Measurements from ENCODE around the gene C22orf23.

The C22orf23 gene

GRCh38 chr22:37953437-37954179 is at the start of gene C22orf23, which contains the start of gene POLR2F:
C22orf23 (minus strand) TSS chr22:37953601; CDS start chr22:37953149, 452 bp downstream.
POLR2F (plus strand) TSS chr22:37953699; CDS start chr22:37953788, 89 bp downstream.
- peak; percentile 96 for DNase-seq (ENCODE audit: low spot score)

DNA sequence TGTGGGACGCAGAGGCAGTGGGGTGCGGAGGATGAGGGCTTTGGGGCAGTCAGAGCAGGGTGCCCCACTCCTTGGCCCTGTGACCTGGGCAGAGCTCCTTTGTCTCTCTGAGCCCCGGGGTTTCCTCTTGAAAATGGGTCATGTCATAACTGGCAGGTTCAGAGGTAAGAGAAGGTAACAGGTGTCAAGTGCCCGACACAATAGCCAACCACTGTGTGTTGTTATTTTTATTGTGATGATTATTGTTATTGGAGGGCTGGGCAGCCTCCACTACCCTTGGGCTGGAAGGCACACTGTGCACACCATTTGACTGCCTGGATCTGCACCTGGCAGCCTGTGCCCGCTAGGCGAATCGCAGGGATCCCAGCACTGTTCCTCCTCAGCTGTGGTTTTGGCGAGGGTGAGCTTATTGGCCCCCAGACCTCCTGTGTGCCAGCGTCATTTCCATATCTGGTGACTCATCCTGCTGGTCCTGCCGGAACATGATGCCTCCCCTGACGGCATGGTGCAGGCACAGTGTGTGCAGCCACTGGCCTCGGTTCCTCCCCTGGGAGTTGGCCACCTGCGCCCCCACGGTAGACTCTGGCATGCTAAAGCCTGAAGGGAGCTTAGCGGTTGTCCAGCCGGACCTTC is 46.4 kb upstream of the C22orf23 start:
- DNase-seq (ENCODE audit: low spot score), result peak; percentile 81

DNA sequence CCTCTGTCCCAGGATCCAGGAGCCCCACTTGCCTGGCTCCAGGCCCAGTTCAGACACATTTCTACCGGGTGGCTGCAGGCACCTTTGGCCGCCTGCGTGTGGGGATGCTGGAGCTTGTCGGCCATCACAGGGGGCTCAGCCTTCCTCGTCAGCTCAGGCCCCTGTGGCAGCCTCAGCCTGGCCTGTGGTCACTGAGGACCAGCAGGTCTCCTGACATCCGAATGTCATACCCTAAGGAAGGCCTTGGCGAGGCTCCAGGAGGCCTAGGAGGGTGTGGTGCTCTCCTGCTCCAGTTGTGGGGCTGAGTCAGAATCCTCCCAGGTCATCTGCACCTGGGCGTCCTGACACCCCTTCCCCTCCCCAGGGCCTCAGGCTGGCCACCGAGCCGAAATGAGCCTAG is 45.8 kb upstream of the C22orf23 start:
- no peak for DNase-seq (ENCODE audit: low spot score)

DNA sequence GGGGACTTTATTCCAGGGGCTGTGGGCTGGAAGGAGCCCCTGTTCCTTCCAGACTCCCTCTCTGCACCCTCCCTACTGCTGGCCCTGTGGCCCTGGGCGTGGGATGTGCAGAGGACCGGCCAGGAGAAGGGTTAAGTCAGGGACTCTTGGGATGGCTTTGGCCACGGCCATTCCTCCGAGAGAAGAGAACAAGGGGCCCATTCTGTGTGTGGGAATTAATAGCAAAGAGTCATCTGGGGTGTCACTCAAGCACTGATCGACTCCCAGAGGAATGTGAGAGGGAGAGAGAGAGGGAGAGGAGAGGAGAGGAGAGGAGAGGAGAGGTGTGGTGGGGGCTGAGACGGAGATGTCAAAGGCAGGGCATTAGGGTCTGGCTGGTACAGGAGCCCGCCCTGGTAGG is 45.1 kb upstream of the C22orf23 start:
- no peak for DNase-seq (ENCODE audit: low spot score)

DNA sequence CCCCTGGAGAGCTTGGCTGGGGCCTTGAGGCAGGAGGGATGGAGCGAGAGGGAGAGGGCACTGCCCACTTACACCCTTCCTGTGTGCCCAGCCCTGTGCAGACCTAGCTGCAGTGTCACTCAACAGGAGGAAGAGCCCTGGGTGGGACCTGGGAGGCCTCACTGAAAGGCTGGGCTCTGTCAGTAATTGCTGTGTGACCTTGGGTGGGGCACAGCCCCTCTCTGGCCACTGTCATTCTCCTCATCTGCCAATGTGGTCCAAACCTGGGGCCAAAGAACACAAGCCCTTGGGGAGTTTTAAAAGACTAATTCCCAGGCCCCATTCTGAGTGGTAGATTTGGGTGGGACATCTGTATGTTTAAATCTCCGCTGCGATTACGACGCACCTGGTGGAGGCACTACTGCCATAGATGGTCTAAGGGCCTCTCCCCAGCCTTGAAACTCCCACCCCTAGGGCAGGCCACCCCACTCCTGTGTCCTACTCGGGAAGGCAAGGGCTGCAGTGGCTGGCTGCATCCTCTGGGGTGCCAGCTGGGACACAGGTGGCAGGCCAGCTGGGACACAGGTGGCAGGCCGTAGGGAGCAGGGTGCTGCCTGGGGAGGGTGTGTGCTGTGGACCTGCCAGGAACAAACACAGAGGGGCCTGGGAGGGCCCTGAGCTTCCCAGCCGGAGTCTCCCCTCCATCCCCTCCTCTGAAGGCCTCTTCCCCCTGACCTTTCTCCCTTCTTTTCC is 43.3 kb upstream of the C22orf23 start:
- DNase-seq (ENCODE audit: low spot score), result peak; percentile 29

DNA sequence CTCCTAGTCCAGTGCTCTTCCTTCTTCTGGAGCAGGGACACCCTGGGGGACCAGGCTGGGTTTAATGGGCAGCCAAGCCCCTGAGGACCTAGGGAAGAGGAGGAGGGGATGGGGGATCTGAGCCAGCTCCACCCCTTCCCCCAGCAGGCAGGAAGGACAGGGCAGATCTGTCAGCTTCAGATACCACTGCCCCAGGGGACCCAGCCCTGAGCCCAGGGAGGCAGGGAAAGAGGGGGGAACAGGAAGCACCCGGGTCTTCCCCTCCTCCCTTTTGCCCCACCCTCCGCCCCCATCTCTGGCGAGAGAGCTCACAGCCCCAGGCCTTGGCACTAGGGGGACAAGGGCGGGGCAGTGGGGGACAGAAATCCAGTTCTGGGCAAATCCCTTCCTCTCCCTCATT is 42.7 kb upstream of the C22orf23 start:
- DNase-seq (ENCODE audit: low spot score), result no peak

- no peak for DNase-seq (ENCODE audit: low spot score)
Measured at GRCh38 chr22:37995460-37995859, 42.1 kb upstream of the C22orf23 start.

DNA sequence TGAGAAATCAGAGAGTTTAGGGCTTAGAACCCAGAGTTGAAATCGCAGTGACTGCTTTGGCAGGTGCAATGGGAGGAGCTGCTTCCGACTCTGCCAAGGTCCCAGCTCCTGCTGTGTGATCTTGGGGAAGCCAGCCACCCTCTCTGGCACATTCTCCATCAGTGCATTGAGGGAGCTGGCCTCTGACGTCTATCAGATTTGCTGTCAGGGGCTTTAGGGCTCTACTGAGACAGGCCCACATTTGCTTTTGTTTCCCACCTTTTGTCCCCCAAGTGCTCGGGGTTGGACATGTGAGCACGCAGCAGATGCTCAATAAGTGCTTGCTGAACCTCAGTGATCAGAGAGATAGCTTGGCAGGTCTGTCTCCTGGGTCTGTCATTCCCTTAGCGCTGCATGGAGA is 41.6 kb upstream of the C22orf23 start:
- DNase-seq (ENCODE audit: low spot score), result no peak

DNA sequence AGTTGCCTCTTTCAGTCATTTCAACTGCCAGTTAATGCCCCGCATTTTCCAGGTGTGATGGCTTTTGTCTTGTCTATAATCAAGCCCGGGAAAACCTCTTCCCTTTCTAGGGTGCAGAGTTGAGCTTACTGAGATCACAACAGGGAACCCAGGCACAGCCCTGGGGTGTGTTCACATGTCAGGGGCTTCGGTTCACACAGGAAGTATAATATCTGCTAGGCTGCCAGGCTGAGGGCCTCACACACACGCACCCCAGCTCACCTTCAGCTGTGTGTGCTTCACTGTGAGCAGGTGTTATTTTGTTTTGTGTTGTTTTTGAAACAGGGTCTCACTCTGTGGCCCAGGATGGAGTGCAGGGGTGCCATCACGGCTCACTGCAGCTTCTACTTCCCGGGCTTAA is 40.6 kb upstream of the C22orf23 start:
- DNase-seq (ENCODE audit: low spot score), result no peak

GRCh38 chr22:37991731-37992442 is 38.5 kb upstream of the C22orf23 start:
- DNase-seq (ENCODE audit: low spot score), result no peak

DNA sequence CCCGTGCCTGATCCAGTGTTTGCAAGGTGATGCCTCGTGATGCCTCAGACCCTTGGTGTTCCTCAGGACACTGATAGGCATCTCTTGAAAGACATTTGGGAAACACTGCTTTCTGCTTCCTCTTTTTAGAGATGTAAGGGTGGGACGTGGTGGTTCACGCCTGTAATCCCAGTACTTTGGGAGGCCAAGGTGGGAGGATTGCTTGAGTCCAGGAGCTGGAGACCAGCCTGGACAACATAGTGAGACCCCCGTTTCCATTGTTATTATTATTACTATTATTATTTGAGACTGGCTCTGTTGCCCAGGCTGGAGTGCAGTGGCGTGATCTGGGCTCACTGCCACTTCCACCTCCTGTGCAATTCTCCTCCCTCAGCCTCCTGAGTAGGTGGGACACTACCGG is 37.5 kb upstream of the C22orf23 start:
- DNase-seq (ENCODE audit: low spot score), result no peak

- no peak for DNase-seq (ENCODE audit: low spot score)
Measured at GRCh38 chr22:37990301-37990700, 36.9 kb upstream of the C22orf23 start.

DNA sequence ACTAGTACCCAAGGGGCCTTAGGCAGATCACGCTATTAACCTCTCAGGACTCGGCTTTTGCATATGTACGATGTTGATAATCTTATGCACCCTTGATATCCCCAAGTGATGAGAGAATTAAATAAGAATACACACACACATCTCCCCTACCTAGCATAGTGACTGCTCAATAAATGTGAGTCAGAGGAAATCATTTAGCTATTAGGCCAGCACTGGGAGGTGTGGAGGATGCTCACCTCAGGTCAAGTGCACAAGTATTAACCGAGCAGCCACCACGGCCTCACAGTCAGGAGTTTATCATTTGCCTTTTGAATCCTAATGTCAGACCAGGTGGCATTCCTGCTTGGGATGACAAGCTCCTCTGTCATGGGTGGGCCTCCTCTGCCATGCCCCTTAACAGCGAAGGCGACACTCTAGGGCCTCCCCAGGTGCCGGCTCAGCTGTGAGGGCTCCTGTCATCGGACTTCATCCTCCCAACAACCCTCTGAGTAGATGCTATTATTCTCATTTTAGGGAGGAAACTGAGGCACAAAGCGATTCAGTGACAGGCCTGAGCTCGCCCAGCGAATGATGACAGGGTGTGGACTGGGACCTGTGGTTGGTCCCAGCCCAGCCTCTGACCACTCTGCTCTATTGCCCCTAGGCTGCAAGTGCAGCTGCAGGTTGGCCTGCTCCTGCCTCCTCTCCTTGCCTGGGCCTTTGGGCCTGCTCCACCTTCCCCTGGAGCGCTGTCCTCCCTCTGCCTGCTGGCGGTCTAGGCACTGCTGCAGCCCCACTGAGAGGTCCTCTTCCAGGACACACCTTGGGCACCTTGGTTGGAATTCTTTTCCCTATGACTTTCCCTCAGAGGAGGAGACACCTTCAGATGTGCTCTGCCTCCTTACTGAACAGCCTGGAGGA is 36.0 kb upstream of the C22orf23 start:
- no peak for DNase-seq (ENCODE audit: low spot score)

- DNase-seq (ENCODE audit: low spot score), result no peak
Measured at GRCh38 chr22:37986371-37986770, 33.0 kb upstream of the C22orf23 start.

- no peak for DNase-seq (ENCODE audit: low spot score)
Measured at GRCh38 chr22:37985751-37986281, 32.4 kb upstream of the C22orf23 start.

- no peak for DNase-seq (ENCODE audit: low spot score)
Measured at GRCh38 chr22:37985050-37985585, 31.7 kb upstream of the C22orf23 start.

GRCh38 chr22:37983860-37984791 is 30.7 kb upstream of the C22orf23 start, which contains the start of gene SOX10:
SOX10 (minus strand) TSS chr22:37984555; CDS start chr22:37983784, 771 bp downstream.
- no peak for DNase-seq (ENCODE audit: low spot score)

DNA sequence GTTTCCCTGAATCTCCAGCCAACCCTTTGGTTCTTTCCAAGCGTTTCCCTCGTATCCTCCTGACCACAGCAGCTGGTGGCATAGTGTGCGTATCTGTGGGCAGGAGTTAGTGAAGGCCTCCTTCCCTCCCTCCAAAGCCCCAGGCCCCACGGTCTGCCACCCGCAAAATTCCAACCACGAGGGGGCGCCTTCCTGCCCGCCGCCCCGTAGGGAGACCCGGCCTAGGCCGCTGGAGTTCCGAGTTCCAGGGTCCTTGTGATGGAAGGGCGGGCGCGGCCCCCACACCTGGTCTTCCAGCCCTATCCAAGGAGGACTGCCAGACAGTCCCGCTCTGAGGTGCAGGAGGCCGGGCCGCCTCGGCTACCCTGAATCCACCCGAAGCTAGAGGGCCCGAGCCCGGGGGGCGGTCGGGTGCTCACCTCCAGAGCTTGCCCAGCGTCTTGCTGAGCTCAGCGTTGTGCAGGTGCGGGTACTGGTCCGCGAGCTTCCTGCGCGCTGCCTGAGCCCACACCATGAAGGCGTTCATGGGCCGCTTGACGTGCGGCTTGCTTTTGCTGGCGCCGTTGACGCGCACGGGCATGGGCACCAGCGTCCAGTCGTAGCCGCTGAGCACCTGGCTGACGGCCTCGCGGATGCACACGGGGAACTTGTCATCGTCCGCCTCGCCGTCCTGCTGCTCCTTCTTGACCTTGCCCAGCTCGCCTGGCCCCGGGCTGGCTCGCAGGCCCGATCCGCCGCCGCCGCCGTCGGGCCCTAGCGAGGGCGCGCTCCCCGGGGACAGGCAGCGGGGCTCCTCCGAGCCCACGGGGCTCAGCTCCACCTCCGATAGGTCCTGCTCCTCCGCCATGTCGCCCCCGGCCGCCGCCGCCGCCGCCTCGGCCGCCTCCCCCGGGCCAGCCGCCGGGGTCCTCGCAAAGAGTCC is 29.8 kb upstream of the C22orf23 start:
- no peak for DNase-seq (ENCODE audit: low spot score)
